Uterus (tissue), 4 donors: Measurements from ENCODE around the gene ART4. TPM values are rescaled to one million over a fixed set of nuclear protein-coding genes. Genes with fewer than 3 reads are reported as not detected.

ENCODE experiments used
- DNase-seq, 2 donors: peaks; one replicate each; pipeline ENCODE4 v3.0.0-alpha.2; 2019 to 2020
- H3K27ac ChIP-seq, 2 donors: fragments of 200-600 bp; sonication (generic); 1 replicate in 1 of 2; 2 replicates in 1 of 2; pipeline ENCODE4 v1.5.1; 2016 to 2018
- H3K27me3 ChIP-seq, 2 donors: fragments of 200-600 bp; sonication (generic); one replicate each; pipeline ENCODE4 v1.5.1; 2018 to 2019; ENCODE audit warnings: control low read depth in 1 of 2
- H3K36me3 ChIP-seq, 2 donors: fragments of 200-600 bp; sonication (generic); one replicate each; pipeline ENCODE4 v1.5.1; 2019; ENCODE audit warnings: control low read depth in 1 of 2
- H3K4me1 ChIP-seq, 2 donors: fragments of 200-600 bp; sonication (generic); one replicate each; pipeline ENCODE4 v1.5.1; 2018 to 2019; ENCODE audit warnings: control low read depth in 1 of 2
- H3K4me3 ChIP-seq, 2 donors: fragments of 200-600 bp; sonication (generic); 1 replicate in 1 of 2; 2 replicates in 1 of 2; pipeline ENCODE4 v1.5.1; 2018 to 2019; ENCODE audit warnings: mild to moderate bottlenecking in 1 of 2
- H3K9me3 ChIP-seq, 2 donors: fragments of 200-600 bp; sonication (generic); one replicate each; pipeline ENCODE4 v1.5.1; 2019; ENCODE audit warnings: control low read depth in 1 of 2
- CTCF ChIP-seq, 4 experiments: fragments of 200-600 bp in 2 of 4; fragments of 450-650 bp in 2 of 4; sonication (generic) in 2 of 4; IDR thresholded peaks; one replicate each; pipeline ENCODE4 v1.5.1; 2016 to 2019; ENCODE audit warnings: antibody characterized with exemption in 4 of 4, mild to moderate bottlenecking in 2 of 4, moderate library complexity in 1 of 4
- POLR2A ChIP-seq, 2 donors: fragments of 450-650 bp; IDR thresholded peaks; one replicate each; pipeline ENCODE4 v1.6.1; 2016; ENCODE audit warnings: antibody characterized with exemption in 2 of 2, mild to moderate bottlenecking in 1 of 2, moderate library complexity in 1 of 2
- intact Hi-C: fragments of 100-400 bp; cut with DNase I; formaldehyde crosslinking; loops from one replicate; pipeline ENCODE4 v1.15.1; 2023; ENCODE audit warnings: low total_unique reads
- total RNA-seq, 4 donors: library from RNA; depleted of rRNA in 3 of 4; stranded (reverse); fragments of >200 nt in 3 of 4; gene quantifications; one replicate each; pipeline versions ENCODE4 v1.1.0 to v1.2.4, GENCODE V29; 2014 to 2023
- donor health status: DM: yes; HTN: yes; CAD: no.

Gene ART4
- total RNA-seq, 4 donors from 2014 or later: 0.51 to 3.7 (median 1.0) TPM

DNA sequence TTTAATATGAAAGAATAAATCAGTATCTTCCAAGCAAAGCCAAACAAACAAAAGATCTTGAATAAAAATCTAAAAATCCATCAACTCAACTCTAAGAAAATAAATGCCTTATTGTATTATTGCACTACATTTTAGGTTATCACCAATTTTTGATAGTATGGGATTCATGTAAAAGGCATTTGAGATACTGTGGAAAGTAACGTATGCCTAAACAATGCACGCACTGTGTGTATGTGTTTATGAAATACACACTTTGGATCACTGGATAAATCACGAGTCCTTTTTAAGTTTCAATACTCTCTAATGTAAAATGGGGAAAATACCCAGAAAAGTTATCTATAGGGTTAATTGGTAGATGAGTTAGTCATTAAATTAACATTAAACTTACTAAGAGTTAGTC lies 57.8 kb downstream of the ART4 start:
- Histone ChIP-seq H3K4me1 (no peaks in the 10 kb centered on the region), H3K9me3 (no peaks in the 10 kb centered on the region), H3K36me3 (no peaks in the 10 kb centered on the region), H3K27ac (no peak overlapping the region), H3K27me3 (no peaks in the 10 kb centered on the region), H3K4me3 (no peak overlapping the region)
- DNase-seq: no peak
- TF ChIP-seq CTCF (IDR thresholded peaks at IDR 0.05): no peak
- TF ChIP-seq POLR2A (IDR thresholded peaks at IDR 0.05): no peak
- intact Hi-C loops: no loop called here

- no peaks in the 10 kb centered on the region for H3K4me1 ChIP-seq
- no peak overlapping the region for H3K27ac ChIP-seq
- H3K27me3 ChIP-seq: no peaks in the 10 kb centered on the region
- intact Hi-C loops: no loop called here
- no peak overlapping the region for H3K4me3 ChIP-seq
- no peak for DNase-seq
- TF ChIP-seq CTCF (IDR thresholded peaks at IDR 0.05) (no peak), POLR2A (IDR thresholded peaks at IDR 0.05) (no peak)
- H3K36me3 ChIP-seq: no peaks in the 10 kb centered on the region
- no peaks in the 10 kb centered on the region for H3K9me3 ChIP-seq
Measured at GRCh38 chr12:14784471-14784870, 58.9 kb downstream of the ART4 start.

DNA sequence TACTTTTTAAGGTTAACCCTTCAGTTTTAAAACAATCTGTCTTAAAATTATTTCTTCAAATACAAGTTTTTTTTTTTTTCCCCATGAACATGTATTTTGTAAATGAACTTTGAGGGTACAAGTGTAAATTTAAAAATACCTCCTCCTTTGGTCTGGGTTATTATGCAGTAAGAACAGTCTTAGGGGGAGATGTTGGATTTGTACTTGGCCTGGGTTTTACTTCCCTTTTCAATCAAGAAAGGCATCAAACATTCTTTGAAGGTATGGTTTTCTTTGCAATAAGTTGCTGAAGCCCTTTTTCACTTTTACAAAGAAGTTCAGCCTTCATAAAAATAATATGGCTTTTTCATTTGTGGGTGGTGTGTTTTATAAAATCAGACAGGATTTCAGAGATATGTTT lies 60.6 kb downstream of the ART4 start:
- no peaks in the 10 kb centered on the region for H3K9me3 ChIP-seq
- H3K27me3 ChIP-seq: no peaks in the 10 kb centered on the region
- no peaks in the 10 kb centered on the region for H3K4me1 ChIP-seq
- no peak for TF ChIP-seq POLR2A (IDR thresholded peaks at IDR 0.05)
- TF ChIP-seq CTCF (IDR thresholded peaks at IDR 0.05): no peak
- DNase-seq: no peak
- H3K27ac ChIP-seq: no peak overlapping the region
- H3K4me3 ChIP-seq: no peak overlapping the region
- intact Hi-C loops: no loop called here
- no peaks in the 10 kb centered on the region for H3K36me3 ChIP-seq

- TF ChIP-seq CTCF (IDR thresholded peaks at IDR 0.05) (no peak), POLR2A (IDR thresholded peaks at IDR 0.05) (no peak)
- intact Hi-C loops: no loop called here
- no peak overlapping the region for H3K4me3 ChIP-seq
- H3K36me3 ChIP-seq: no peaks in the 10 kb centered on the region
- H3K27me3 ChIP-seq: no peaks in the 10 kb centered on the region
- H3K9me3 ChIP-seq: no peaks in the 10 kb centered on the region
- no peaks in the 10 kb centered on the region for H3K4me1 ChIP-seq
- DNase-seq: no peak
- no peak overlapping the region for H3K27ac ChIP-seq
Measured at GRCh38 chr12:14781563-14781962, 61.8 kb downstream of the ART4 start.

DNA sequence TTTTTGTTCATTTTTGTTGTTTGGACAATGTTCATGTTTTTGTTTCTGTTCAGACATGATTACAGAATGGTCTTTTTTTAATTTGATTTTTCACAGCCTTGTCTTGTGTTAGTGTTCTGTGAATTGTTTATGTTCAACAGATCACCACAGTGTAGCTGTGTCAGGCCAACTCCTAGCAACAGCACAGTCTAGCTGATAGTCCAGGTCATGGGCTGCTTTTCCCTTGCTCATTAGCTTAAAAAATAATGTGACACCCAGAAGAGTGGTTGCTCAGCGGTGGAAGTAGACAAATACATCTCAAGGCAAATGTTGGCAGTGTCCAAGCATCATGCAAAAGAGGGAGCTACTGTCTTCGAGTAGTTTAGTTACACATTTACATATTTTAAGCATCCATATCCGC lies 62.5 kb downstream of the ART4 start:
- Histone ChIP-seq H3K36me3 (no peaks in the 10 kb centered on the region), H3K27ac (no peak overlapping the region), H3K9me3 (no peaks in the 10 kb centered on the region), H3K27me3 (no peaks in the 10 kb centered on the region), H3K4me1 (no peaks in the 10 kb centered on the region), H3K4me3 (no peak overlapping the region)
- TF ChIP-seq CTCF (IDR thresholded peaks at IDR 0.05): no peak
- no peak for DNase-seq
- intact Hi-C loops: no loop called here
